ENCODE results near the gene NSUN2. TPM values are rescaled to one million over a fixed set of nuclear protein-coding genes. Genes with fewer than 3 reads are reported as not detected.

Gene NSUN2
- total RNA-seq, 6 experiments from 2014 or later = 24.6 to 42.5 (median 29.1) TPM

DNA sequence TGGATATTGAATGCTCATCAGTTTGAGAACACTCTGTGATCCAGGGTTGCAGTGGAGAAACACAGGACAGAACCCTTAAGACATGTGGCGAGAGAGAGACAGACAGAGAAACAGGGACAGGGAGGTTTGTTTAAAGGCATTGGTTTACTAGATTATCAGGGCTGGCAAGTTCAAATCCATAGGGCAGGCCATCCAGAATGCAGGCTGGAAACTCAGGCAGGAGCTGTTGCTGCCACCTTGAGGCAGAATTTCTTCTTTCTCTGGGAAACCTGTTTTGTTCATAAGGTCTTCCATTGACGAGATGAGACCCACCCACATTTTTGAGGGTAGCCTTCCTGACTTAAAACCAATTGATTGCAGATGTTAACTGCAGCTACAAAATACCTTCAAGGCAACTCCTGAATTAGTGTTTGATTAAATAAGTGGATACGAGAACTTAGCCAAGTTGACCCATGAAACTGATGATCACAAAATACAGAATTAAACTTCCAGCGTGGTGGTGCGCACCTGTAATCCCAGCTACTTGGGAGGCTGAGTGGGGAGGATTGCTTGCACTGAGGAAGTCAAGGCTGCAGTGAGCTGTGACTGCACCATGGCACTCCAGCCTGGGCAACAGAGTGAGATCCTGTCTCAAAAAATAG is 55.9 kb downstream of the NSUN2 start:
- H3K4me1 ChIP-seq = peaks cover 0 to 13% (median 0%) of the 10 kb centered on the region in 4 donors
- no peak overlapping the region for H3K4me3 ChIP-seq
- DNase-seq (peak in 1 of 3 donors; percentile 55), ATAC-seq (peak; percentile 74 to 82 (median 78))
- 57% methylated on average over 5 of the region's 5 CpGs for WGBS (ENCODE audit: insufficient coverage, low coverage, low lambda C conversion rate, missing lambda C conversion rate)
- no peaks in the 10 kb centered on the region for H3K9me3 ChIP-seq
- H3K27me3 ChIP-seq = no peaks in the 10 kb centered on the region
- intact Hi-C loops (cut with DNase I) = loop anchor here in 1 of 2 donors (10.0 kb wide), 1 partner anchor 1082 kb away; no protein-coding TSS in a partner anchor
- H3K36me3 ChIP-seq = no peaks in the 10 kb centered on the region
- no peak for TF ChIP-seq POLR2A (IDR thresholded peaks at IDR 0.05)
- TF ChIP-seq, protein P1, sequence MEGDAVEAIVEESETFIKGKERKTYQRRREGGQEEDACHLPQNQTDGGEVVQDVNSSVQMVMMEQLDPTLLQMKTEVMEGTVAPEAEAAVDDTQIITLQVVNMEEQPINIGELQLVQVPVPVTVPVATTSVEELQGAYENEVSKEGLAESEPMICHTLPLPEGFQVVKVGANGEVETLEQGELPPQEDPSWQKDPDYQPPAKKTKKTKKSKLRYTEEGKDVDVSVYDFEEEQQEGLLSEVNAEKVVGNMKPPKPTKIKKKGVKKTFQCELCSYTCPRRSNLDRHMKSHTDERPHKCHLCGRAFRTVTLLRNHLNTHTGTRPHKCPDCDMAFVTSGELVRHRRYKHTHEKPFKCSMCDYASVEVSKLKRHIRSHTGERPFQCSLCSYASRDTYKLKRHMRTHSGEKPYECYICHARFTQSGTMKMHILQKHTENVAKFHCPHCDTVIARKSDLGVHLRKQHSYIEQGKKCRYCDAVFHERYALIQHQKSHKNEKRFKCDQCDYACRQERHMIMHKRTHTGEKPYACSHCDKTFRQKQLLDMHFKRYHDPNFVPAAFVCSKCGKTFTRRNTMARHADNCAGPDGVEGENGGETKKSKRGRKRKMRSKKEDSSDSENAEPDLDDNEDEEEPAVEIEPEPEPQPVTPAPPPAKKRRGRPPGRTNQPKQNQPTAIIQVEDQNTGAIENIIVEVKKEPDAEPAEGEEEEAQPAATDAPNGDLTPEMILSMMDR (IDR thresholded peaks at IDR 0.05) = peak; percentile 56 to 67 (median 61)
- H3K27ac ChIP-seq = no peak overlapping the region

DNA sequence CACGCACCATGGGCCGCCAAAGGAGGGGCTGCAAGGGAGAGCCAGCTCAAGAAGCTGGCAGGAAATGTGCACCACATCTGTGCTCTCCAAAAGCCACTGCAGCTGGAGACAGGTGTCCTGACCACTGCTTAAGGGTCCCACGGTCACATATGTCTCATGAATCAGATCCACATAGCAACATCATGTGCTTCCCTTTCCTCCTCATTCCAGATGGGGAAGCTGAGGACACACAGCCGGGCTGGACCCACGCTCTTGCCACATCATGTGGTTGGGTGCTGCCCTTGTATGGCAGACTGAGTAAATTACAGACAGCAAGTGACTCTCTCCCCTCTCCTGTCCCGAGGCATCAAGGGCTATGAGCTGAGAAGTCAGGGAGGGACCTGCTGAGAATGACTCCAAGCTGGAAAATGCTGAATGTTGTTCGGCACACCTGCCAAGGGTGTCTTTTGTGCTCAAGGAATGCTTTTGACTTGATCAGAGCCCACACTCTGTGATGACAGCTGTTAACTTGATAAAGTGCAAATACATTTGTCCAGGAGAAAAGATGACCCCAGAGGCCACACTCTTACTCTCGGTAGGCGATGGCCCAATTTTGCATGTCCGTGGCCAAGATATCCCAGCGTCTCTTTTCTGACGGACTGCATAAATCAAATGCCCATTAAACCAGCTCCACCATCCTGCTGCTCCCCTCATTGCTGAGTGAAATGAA is 58.2 kb downstream of the NSUN2 start:
- H3K9me3 ChIP-seq = no peaks in the 10 kb centered on the region
- DNase-seq (no peak), ATAC-seq (peak in 2 of 4 donors; percentile 20 to 24)
- peaks cover 0 to 13% (median 0%) of the 10 kb centered on the region in 4 donors for H3K4me1 ChIP-seq
- TF ChIP-seq POLR2A (IDR thresholded peaks at IDR 0.05) = no peak
- TF ChIP-seq, protein P1 (IDR thresholded peaks at IDR 0.05) = no peak
- 58% methylated on average over 7 of the region's 12 CpGs for WGBS (ENCODE audit: insufficient coverage, low coverage, low lambda C conversion rate, missing lambda C conversion rate)
- no peak overlapping the region for H3K4me3 ChIP-seq
- no peaks in the 10 kb centered on the region for H3K36me3 ChIP-seq
- intact Hi-C loops (cut with DNase I) = loop anchor here in 1 of 2 donors (10.0 kb wide), 1 partner anchor 1080 kb away; no protein-coding TSS in a partner anchor
- no peaks in the 10 kb centered on the region for H3K27me3 ChIP-seq
- no peak overlapping the region for H3K27ac ChIP-seq

DNA sequence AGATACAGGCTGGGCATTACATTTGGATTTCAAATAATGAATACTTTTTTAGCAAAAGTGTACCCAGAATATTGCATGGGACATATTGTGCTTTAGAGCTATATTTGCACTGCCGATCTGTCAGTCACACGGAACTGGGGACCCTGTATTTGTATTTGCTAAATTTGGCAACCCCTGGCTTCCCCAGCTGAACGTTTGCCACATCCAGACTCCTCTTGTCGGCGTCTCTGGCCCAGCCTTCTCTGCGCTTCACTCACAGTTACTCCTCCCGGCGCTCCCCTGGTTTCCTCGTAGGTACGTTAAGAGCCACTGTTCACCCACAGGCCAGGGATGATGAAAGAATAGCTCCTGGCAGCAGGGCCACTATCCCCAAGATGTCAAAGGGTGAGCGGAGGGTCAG is 58.7 kb downstream of the NSUN2 start:
- TF ChIP-seq POLR2A (IDR thresholded peaks at IDR 0.05) = no peak
- WGBS (ENCODE audit: insufficient coverage, low coverage, low lambda C conversion rate, missing lambda C conversion rate) = 60% methylated on average over 8 of the region's 11 CpGs
- H3K36me3 ChIP-seq = no peaks in the 10 kb centered on the region
- no peak overlapping the region for H3K27ac ChIP-seq
- H3K4me1 ChIP-seq = peaks cover 0 to 13% (median 0%) of the 10 kb centered on the region in 4 donors
- H3K4me3 ChIP-seq = no peak overlapping the region
- intact Hi-C loops (cut with DNase I) = loop anchor here in 1 of 2 donors (10.0 kb wide), 1 partner anchor 1079 kb away; no protein-coding TSS in a partner anchor
- no peaks in the 10 kb centered on the region for H3K9me3 ChIP-seq
- DNase-seq = no peak
- no peaks in the 10 kb centered on the region for H3K27me3 ChIP-seq
- ATAC-seq = no peak

DNA sequence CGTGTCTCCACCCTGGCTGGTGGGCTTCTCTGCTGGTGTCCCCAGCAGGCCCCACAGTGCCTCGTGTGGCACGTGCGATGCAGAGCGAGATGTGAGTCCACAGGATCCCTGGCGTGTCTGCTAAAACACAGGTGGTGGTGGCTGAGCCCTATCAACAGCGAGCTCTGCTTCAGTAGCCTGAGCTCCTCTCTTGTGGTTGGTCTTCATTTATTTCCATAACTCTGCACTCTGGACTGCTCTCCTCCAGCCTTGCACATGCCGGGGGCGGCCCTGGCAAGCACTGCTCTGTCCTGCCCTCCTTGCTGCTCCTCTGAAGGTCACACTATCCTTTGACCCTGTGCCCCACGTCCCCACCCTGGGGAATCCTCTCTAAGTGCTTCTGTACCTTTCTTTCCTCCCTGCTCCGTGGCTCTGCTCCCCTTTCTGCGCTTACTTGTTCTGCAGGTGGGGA is 59.2 kb downstream of the NSUN2 start:
- DNase-seq (no peak), ATAC-seq (no peak)
- Histone ChIP-seq H3K36me3 (no peaks in the 10 kb centered on the region), H3K4me3 (no peak overlapping the region), H3K9me3 (no peaks in the 10 kb centered on the region), H3K4me1 (peaks cover 0 to 13% (median 0%) of the 10 kb centered on the region in 4 donors), H3K27ac (no peak overlapping the region), H3K27me3 (no peaks in the 10 kb centered on the region)
- 66% methylated on average over 5 of the region's 12 CpGs for WGBS (ENCODE audit: insufficient coverage, low coverage, low lambda C conversion rate, missing lambda C conversion rate)
- intact Hi-C loops (cut with DNase I) = loop anchor here in 1 of 2 donors (10.0 kb wide), 1 partner anchor 1079 kb away; no protein-coding TSS in a partner anchor
- TF ChIP-seq, protein P1 (IDR thresholded peaks at IDR 0.05) = no peak
- TF ChIP-seq POLR2A (IDR thresholded peaks at IDR 0.05) = no peak
